Neutrophil (primary cell): ENCODE results near the gene ARID1A.

Experiments
- H3K27ac ChIP-seq: fragments of 200-600 bp; sonication (generic); 2 replicates; pipeline ENCODE4 v1.5.1; 2016; ENCODE audit warnings: mild to moderate bottlenecking, moderate library complexity
- H3K27me3 ChIP-seq: fragments of 200-600 bp; sonication (generic); 2 replicates; pipeline ENCODE4 v1.6.0; 2016; ENCODE audit warnings: mild to moderate bottlenecking
- H3K36me3 ChIP-seq: fragments of 200-600 bp; sonication (generic); 2 replicates; pipeline ENCODE4 v1.5.1; 2017
- H3K4me1 ChIP-seq, 2 experiments: fragments of 200-600 bp in 1 of 2; sonication (generic) in 1 of 2; 1 replicate in 1 of 2; 2 replicates in 1 of 2; pipeline versions ENCODE4 v1.5.1 to v1.6.1; 2013 to 2016; ENCODE audit warnings: low read depth in 1 of 2, low read length in 1 of 2, mild to moderate bottlenecking in 1 of 2, moderate library complexity in 1 of 2; ENCODE audit not compliant: control insufficient read depth in 1 of 2, insufficient read depth in 1 of 2
- H3K4me3 ChIP-seq, 2 experiments: fragments of 200-600 bp in 1 of 2; sonication (generic) in 1 of 2; 1 replicate in 1 of 2; 2 replicates in 1 of 2; pipeline ENCODE4 v1.5.1; 2013 to 2016; ENCODE audit warnings: low read depth in 1 of 2, low read length in 1 of 2, mild to moderate bottlenecking in 1 of 2, moderate library complexity in 1 of 2
- H3K9me3 ChIP-seq: fragments of 200-600 bp; sonication (generic); 2 replicates; pipeline ENCODE4 v1.5.1; 2016
- CTCF ChIP-seq: fragments of 200-600 bp; sonication (generic); IDR thresholded peaks from 2 replicates; pipeline ENCODE4 v1.5.1; 2016; ENCODE audit warnings: antibody characterized with exemption

The ARID1A gene

GRCh38 chr1:26783646-26784022, 87.8 kb downstream of the ARID1A start:
- no peaks in the 10 kb centered on the region for H3K9me3 ChIP-seq
- no peak for TF ChIP-seq CTCF
- peaks cover 26% of the 10 kb centered on the region for H3K36me3 ChIP-seq
- H3K4me1 ChIP-seq = peaks cover 56 to 59% of the 10 kb centered on the region in 2 experiments
- no peaks in the 10 kb centered on the region for H3K27me3 ChIP-seq
- H3K4me3 ChIP-seq = no peak overlapping the region
- H3K27ac ChIP-seq = peak overlapping the region; percentile 99

GRCh38 chr1:26784023-26784871, 88.4 kb downstream of the ARID1A start:
- Histone ChIP-seq H3K36me3 (peaks cover 25% of the 10 kb centered on the region), H3K27ac (peak overlapping the region; percentile 99), H3K27me3 (no peaks in the 10 kb centered on the region), H3K4me3 (no peak overlapping the region), H3K9me3 (no peaks in the 10 kb centered on the region), H3K4me1 (peaks cover 54 to 58% of the 10 kb centered on the region in 2 experiments)
- no peak for TF ChIP-seq CTCF

- peak overlapping the region; percentile 99 for H3K27ac ChIP-seq
- H3K4me1 ChIP-seq = peaks cover 49 to 55% of the 10 kb centered on the region in 2 experiments
- no peaks in the 10 kb centered on the region for H3K9me3 ChIP-seq
- no peak overlapping the region for H3K4me3 ChIP-seq
- no peak for TF ChIP-seq CTCF
- peaks cover 19% of the 10 kb centered on the region for H3K36me3 ChIP-seq
- H3K27me3 ChIP-seq = no peaks in the 10 kb centered on the region
Measured at GRCh38 chr1:26784886-26785285, 89.1 kb downstream of the ARID1A start.

- Histone ChIP-seq H3K4me3 (peak overlapping the region; percentile 84 to 95), H3K27me3 (no peaks in the 10 kb centered on the region), H3K9me3 (no peaks in the 10 kb centered on the region), H3K36me3 (peaks cover 10% of the 10 kb centered on the region), H3K27ac (peak overlapping the region; percentile 99), H3K4me1 (peaks cover 49 to 59% of the 10 kb centered on the region in 2 experiments)
- no peak for TF ChIP-seq CTCF
Measured at GRCh38 chr1:26785611-26786436, 90.0 kb downstream of the ARID1A start.

- H3K9me3 ChIP-seq = no peaks in the 10 kb centered on the region
- H3K27ac ChIP-seq = peak overlapping the region; percentile 99
- peak overlapping the region; percentile 84 to 95 for H3K4me3 ChIP-seq
- no peak for TF ChIP-seq CTCF
- no peaks in the 10 kb centered on the region for H3K27me3 ChIP-seq
- H3K4me1 ChIP-seq = peaks cover 49 to 65% of the 10 kb centered on the region in 2 experiments
- peaks cover 10% of the 10 kb centered on the region for H3K36me3 ChIP-seq
Measured at GRCh38 chr1:26786437-26787380, 90.9 kb downstream of the ARID1A start.
